Neuronal stem cell (in vitro differentiated cells): Measurements from ENCODE around the gene C1QTNF4.
"Not testable (repeated sequence)": the region's sequence is repeated elsewhere in the genome, so short reads cannot be mapped to it uniquely, and the experiment has no call there.

Experiments
- DNase-seq: peaks from one replicate; pipeline ENCODE4 v3.0.0-alpha.2; 2013; ENCODE audit warnings: low spot score
- H2AFZ ChIP-seq: one replicate; pipeline ENCODE4 v1.6.1; 2013; ENCODE audit warnings: mild to moderate bottlenecking, low read length, inconsistent platforms
- H2AK5ac ChIP-seq: 2 replicates; pipeline ENCODE4 v1.6.1; 2013; ENCODE audit warnings: low read depth, mild to moderate bottlenecking, inconsistent platforms, low read length, moderate library complexity, mixed read lengths
- H2BK120ac ChIP-seq: 2 replicates; pipeline ENCODE4 v1.6.1; 2013; ENCODE audit warnings: low read depth, mild to moderate bottlenecking, inconsistent platforms, low read length, moderate library complexity, mixed read lengths
- H2BK12ac ChIP-seq: one replicate; pipeline ENCODE4 v1.6.1; 2013; ENCODE audit warnings: low read length, inconsistent platforms
- H2BK15ac ChIP-seq: 2 replicates; pipeline ENCODE4 v1.6.1; 2013; ENCODE audit warnings: mild to moderate bottlenecking, low read length, inconsistent platforms, mixed read lengths
- H2BK5ac ChIP-seq: one replicate; pipeline ENCODE4 v1.6.1; 2013; ENCODE audit warnings: inconsistent platforms, mild to moderate bottlenecking, low read length, moderate library complexity
- H3K14ac ChIP-seq: one replicate; pipeline ENCODE4 v1.6.1; 2013; ENCODE audit warnings: low read length, inconsistent platforms
- H3K18ac ChIP-seq: 2 replicates; pipeline ENCODE4 v1.6.1; 2013; ENCODE audit warnings: low read length, inconsistent platforms
- H3K23ac ChIP-seq: 2 replicates; pipeline ENCODE4 v1.6.1; 2013; ENCODE audit warnings: low read depth, mild to moderate bottlenecking, mixed read lengths, low read length, inconsistent platforms; ENCODE audit not compliant: poor library complexity
- H3K27ac ChIP-seq: replicated peaks from 3 replicates; pipeline ENCODE4 v1.5.1; 2013; ENCODE audit warnings: low read length, inconsistent platforms
- H3K27me3 ChIP-seq, 3 experiments: 2 replicates each; pipeline ENCODE4 v1.6.1; 2013; ENCODE audit warnings: low read length in 3 of 3, mild to moderate bottlenecking in 2 of 3, inconsistent platforms in 1 of 3, low read depth in 1 of 3, mixed read lengths in 1 of 3, moderate library complexity in 1 of 3; ENCODE audit not compliant: control insufficient read depth in 3 of 3, insufficient read depth in 3 of 3
- H3K36me3 ChIP-seq, 2 donors: replicated peaks in 1 of 2; 2 replicates each; pipeline ENCODE4 v1.6.1; 2013; ENCODE audit warnings: low read length in 2 of 2; ENCODE audit not compliant: control insufficient read depth in 2 of 2, insufficient read depth in 2 of 2
- H3K4ac ChIP-seq: 2 replicates; pipeline ENCODE4 v1.6.1; 2013; ENCODE audit warnings: inconsistent platforms, mild to moderate bottlenecking, low read length, moderate library complexity
- H3K4me1 ChIP-seq, 2 donors: 1 replicate in 1 of 2; 2 replicates in 1 of 2; pipeline ENCODE4 v1.6.1; 2013; ENCODE audit warnings: low read length in 2 of 2, low read depth in 1 of 2; ENCODE audit not compliant: control insufficient read depth in 2 of 2, insufficient read depth in 1 of 2
- H3K4me2 ChIP-seq: one replicate; pipeline ENCODE4 v1.6.1; 2013; ENCODE audit warnings: mild to moderate bottlenecking, low read length, inconsistent platforms; ENCODE audit not compliant: insufficient read depth, poor library complexity, severe bottlenecking
- H3K4me3 ChIP-seq, 2 donors: 2 replicates each; pipeline ENCODE4 v1.5.1; 2013; ENCODE audit warnings: low read length in 2 of 2, mild to moderate bottlenecking in 2 of 2, inconsistent platforms in 1 of 2, moderate library complexity in 1 of 2
- H3K79me1 ChIP-seq: one replicate; pipeline ENCODE4 v1.6.1; 2013; ENCODE audit warnings: low read depth, mild to moderate bottlenecking, inconsistent platforms, low read length, moderate library complexity
- H3K9ac ChIP-seq: one replicate; pipeline ENCODE4 v1.6.1; 2013; ENCODE audit warnings: mild to moderate bottlenecking, low read depth, low read length, inconsistent platforms; ENCODE audit not compliant: poor library complexity
- H3K9me3 ChIP-seq, 2 donors: replicated peaks in 1 of 2; 2 replicates each; pipeline versions ENCODE3 to v1.6.1; 2013; ENCODE audit warnings: low read length in 2 of 2, mild to moderate bottlenecking in 2 of 2, inconsistent platforms in 1 of 2, low read depth in 1 of 2, mixed read lengths in 1 of 2, moderate library complexity in 1 of 2; ENCODE audit not compliant: control insufficient read depth in 2 of 2, insufficient read depth in 1 of 2
- H4K8ac ChIP-seq: one replicate; pipeline ENCODE4 v1.6.1; 2013; ENCODE audit warnings: low read depth, mild to moderate bottlenecking, inconsistent platforms, low read length, moderate library complexity
- H4K91ac ChIP-seq: one replicate; pipeline ENCODE4 v1.6.1; 2013; ENCODE audit warnings: low read length, low read depth, mild to moderate bottlenecking, inconsistent platforms; ENCODE audit not compliant: poor library complexity
- WGBS, 2 donors: extraction: QIAGEN DNeasy Blood & Tissue Kit; methylation state at CpG; one replicate each; pipeline ENCODE4 v1.1.7; 2013; ENCODE audit warnings: missing lambda C conversion rate in 2 of 2, mixed read lengths in 1 of 2; ENCODE audit not compliant: insufficient read length in 2 of 2, insufficient replicate concordance in 1 of 2; ENCODE audit errors: extremely low coverage in 2 of 2; 5-methylcytosine and 5-hydroxymethylcytosine counted together

The C1QTNF4 gene

GRCh38 chr11:47640506-47640905 is 46.3 kb upstream of the C1QTNF4 start:
- H3K4me3 ChIP-seq, H2BK15ac ChIP-seq, DNase-seq: not testable (repeated sequence)

GRCh38 chr11:47636331-47636730 is 42.1 kb upstream of the C1QTNF4 start:
- no CpG with 5 or more reads among the region's 11 CpGs for WGBS, 2 donors
- not testable (repeated sequence) for H3K4ac ChIP-seq, H4K91ac ChIP-seq, DNase-seq, H2AFZ ChIP-seq, H2BK15ac ChIP-seq, H3K4me2 ChIP-seq, H4K8ac ChIP-seq, H2BK5ac ChIP-seq, H3K4me3 ChIP-seq, H3K14ac ChIP-seq, H3K4me1 ChIP-seq, H3K79me1 ChIP-seq, H3K9me3 ChIP-seq, H2BK12ac ChIP-seq, H2AK5ac ChIP-seq, H3K18ac ChIP-seq, H3K9ac ChIP-seq, H3K27me3 ChIP-seq, H2BK120ac ChIP-seq, H3K27ac ChIP-seq, H3K23ac ChIP-seq
- peaks cover 10 to 67% of the 10 kb centered on the region in 2 donors for H3K36me3 ChIP-seq

More at GRCh38 chr11:47640506-47640905, 46.3 kb upstream of the C1QTNF4 start:
- H3K27me3 ChIP-seq, H2AFZ ChIP-seq, H4K8ac ChIP-seq, H3K23ac ChIP-seq, H3K18ac ChIP-seq, H3K4me1 ChIP-seq, H3K79me1 ChIP-seq, H3K9ac ChIP-seq, H3K27ac ChIP-seq, H3K14ac ChIP-seq, H4K91ac ChIP-seq, H3K4ac ChIP-seq, H3K9me3 ChIP-seq, H2BK5ac ChIP-seq, H2AK5ac ChIP-seq, H3K4me2 ChIP-seq, H2BK12ac ChIP-seq, H2BK120ac ChIP-seq: not testable (repeated sequence)
- WGBS, 2 donors, result no CpG with 5 or more reads among the region's 6 CpGs
- peaks cover 2 to 37% of the 10 kb centered on the region in 2 donors for H3K36me3 ChIP-seq

GRCh38 chr11:47631473-47631872 is 37.3 kb upstream of the C1QTNF4 start:
- no peak overlapping the region for H3K18ac ChIP-seq

GRCh38 chr11:47628026-47628425 is 33.8 kb upstream of the C1QTNF4 start:
- H3K9me3 ChIP-seq, result no peaks in the 10 kb centered on the region
- H2AK5ac ChIP-seq, result no peak overlapping the region

More at GRCh38 chr11:47631473-47631872, 37.3 kb upstream of the C1QTNF4 start:
- H3K9ac ChIP-seq, result no peak overlapping the region
- H2BK12ac ChIP-seq, result no peak overlapping the region
- no peak overlapping the region for H4K91ac ChIP-seq
- no peaks in the 10 kb centered on the region for H3K79me1 ChIP-seq
- no peaks in the 10 kb centered on the region for H3K27me3 ChIP-seq
- no peak overlapping the region for H3K4me3 ChIP-seq
- no peak overlapping the region for H3K4ac ChIP-seq
- H3K23ac ChIP-seq, result no peak overlapping the region
- no CpG with 5 or more reads among the region's 5 CpGs for WGBS, 2 donors
- no peak overlapping the region for H2AFZ ChIP-seq
- H2BK15ac ChIP-seq, result no peak overlapping the region
- H4K8ac ChIP-seq, result no peak overlapping the region
- no peaks in the 10 kb centered on the region for H3K9me3 ChIP-seq
- H2BK5ac ChIP-seq, result no peak overlapping the region
- no peaks in the 10 kb centered on the region for H3K4me1 ChIP-seq
- no peak for DNase-seq
- no peak overlapping the region for H2AK5ac ChIP-seq
- H3K27ac ChIP-seq, result no peak overlapping the region
- H3K4me2 ChIP-seq, result no peak overlapping the region
- H3K14ac ChIP-seq, result no peak overlapping the region
- H2BK120ac ChIP-seq, result no peak overlapping the region
- H3K36me3 ChIP-seq, result peaks cover 18 to 84% of the 10 kb centered on the region in 2 donors

More at GRCh38 chr11:47628026-47628425, 33.8 kb upstream of the C1QTNF4 start:
- H2BK12ac ChIP-seq, result no peak overlapping the region
- no peak for DNase-seq
- no peak overlapping the region for H2BK15ac ChIP-seq
- H3K4me3 ChIP-seq, result no peak overlapping the region
- no peaks in the 10 kb centered on the region for H3K27me3 ChIP-seq
- H3K9ac ChIP-seq, result no peak overlapping the region
- no peak overlapping the region for H2BK120ac ChIP-seq
- no peaks in the 10 kb centered on the region for H3K79me1 ChIP-seq
- no peak overlapping the region for H3K4me2 ChIP-seq
- H4K8ac ChIP-seq, result no peak overlapping the region
- H2BK5ac ChIP-seq, result no peak overlapping the region
- H3K18ac ChIP-seq, result no peak overlapping the region
- H4K91ac ChIP-seq, result no peak overlapping the region
- H3K4me1 ChIP-seq, result no peaks in the 10 kb centered on the region
- WGBS, 2 donors, result no CpG with 5 or more reads among the region's 4 CpGs
- H3K36me3 ChIP-seq, result peaks cover 26 to 89% of the 10 kb centered on the region in 2 donors
- H2AFZ ChIP-seq, result no peak overlapping the region
- H3K4ac ChIP-seq, result no peak overlapping the region
- no peak overlapping the region for H3K27ac ChIP-seq
- no peak overlapping the region for H3K23ac ChIP-seq
- H3K14ac ChIP-seq, result no peak overlapping the region
